Measurements from ENCODE around the gene EFCAB8. TPM values are rescaled to one million over a fixed set of nuclear protein-coding genes. Genes with fewer than 3 reads are reported as not detected.

Gene EFCAB8
- total RNA-seq, 1 donor from 2014 or later = not detected

DNA sequence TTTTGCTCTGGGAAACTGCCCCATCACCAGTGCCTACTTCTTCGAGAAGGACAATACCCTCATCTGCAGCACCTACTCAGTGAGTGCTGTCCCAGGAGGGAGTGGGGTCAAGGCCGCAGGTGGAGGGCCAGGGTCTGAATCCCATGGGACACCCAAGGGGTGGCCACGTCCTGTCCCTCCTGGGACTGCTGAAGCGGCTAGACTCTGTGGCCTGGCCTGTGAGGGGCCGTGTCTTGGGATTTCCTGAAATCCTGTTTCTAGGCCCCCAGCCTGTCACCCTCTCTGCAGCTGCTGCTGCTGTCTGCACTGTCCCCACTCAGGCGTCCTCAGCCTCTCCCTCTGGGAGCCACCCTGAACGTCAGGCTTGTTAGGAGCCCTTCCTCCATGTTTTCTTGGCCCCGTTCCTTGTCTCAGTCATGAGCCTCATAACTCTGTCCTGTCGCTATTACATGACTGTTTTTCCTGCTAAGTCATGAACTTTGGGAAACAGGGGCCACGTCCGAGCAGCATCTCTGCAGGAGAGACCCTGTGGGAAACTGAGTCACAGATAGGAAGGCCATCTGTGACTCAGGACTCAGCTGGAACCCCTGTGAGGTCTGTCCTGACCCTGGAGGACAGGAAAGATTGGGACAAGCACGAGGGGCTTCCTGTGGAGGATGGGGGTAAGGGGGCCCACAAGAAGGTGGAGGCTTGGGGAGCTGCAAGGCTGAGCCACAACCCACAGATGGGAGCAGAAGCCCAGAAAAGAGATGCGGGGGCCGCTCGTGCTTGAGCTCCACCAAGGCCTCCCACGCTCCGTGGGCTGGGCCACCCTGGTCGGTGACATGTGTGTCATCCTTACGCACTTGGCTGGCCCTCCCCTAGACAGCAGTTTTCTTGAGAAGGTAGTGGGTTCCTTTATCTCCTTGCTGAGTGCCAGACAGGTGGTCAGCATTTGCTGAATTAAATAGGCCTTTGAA lies 49.9 kb downstream of the EFCAB8 start:
- DNase-seq (ENCODE audit: low read depth) = no peak

DNA sequence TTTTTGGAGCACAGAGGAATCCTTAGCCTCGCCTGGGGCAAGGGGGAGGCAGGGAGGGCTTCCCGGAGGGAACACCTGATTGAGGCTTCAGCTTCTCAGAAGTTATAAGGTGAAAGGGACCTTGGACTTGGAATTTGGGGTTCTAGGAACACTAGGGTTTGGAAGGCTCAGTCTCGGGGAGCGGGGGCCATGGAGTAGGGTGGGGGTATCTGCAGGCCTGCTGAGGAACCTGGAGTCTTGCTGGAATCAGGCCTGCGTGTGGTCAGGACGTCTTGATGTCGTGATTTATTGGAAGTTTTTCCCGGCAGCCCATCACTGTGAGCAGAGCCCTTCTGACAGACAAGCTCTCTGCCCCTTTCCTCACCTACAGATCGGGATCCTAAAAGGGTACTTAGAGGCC lies 50.7 kb downstream of the EFCAB8 start:
- no peak for DNase-seq (ENCODE audit: low read depth)

DNA sequence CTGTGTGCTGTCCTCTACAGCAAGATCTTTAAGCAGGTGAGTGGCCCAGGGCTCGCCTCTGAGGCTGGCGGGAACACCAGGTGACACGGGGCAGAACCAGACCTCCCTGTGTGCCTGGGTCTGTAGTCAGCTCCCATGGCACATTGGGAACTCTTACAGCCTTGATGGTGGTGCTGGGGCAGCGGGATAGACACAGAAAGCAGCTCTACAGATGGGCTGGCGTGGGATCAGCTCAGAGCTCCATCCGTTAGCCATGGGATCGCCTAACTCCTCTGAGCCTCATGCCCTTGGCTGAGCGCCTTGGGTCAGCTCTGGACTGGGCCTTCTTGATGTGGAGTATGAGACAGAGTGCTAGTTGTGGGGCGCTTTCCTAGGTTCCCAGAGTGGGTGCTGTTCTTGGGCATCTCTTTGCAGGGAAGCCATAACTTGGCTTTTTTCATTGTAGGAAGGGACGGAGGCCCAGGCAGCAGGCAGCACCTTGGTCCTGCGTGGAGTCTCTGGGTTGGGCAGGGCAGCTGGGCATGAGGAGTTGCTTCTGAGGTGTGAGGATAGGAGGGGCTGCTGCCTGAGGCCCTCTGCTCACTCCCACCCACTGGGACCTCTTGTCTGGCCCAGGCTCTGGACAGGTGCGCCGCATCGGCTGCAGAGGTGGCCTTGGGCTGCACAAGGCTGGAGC lies 51.3 kb downstream of the EFCAB8 start:
- no peak for DNase-seq (ENCODE audit: low read depth)

DNA sequence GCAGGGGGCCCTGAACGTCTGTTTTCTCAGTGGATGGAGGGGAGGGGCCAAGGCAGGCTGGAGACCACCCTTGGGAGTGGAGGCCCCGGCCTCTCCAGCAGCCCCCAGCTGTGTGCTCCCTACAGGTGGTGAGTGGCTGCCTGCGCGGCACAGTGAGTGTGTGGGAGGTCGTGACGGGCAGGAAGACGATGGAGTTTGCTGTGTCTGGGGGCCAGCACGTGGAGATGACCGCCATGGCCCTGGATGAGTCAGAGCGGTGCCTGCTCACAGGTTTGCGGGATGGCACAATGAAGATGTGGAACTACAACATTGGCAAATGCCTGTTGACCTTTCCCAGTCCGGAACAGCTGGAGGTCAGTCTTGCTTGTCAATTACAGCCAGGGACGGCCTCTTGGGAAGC lies 52.6 kb downstream of the EFCAB8 start:
- no peak for DNase-seq (ENCODE audit: low read depth)

DNA sequence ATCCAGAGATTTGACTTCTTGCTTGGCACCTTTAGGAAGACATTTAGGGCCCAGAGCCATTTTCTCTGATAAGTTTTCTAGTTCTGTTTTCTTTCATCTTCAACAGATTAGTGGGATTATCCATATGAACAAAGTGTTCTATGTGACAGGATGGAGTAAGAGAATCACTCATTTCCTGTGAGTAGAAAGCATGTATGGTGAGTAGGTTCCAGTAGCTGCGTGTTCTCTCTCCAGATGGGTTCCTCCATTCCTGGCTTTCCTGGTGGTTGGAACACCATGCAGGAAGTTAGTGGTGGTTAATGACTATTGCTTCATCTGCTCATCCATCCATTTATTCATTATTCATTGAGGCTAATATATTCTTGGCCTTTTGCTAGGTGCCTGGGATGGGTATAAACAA lies 54.0 kb downstream of the EFCAB8 start:
- DNase-seq (ENCODE audit: low read depth) = no peak

DNA sequence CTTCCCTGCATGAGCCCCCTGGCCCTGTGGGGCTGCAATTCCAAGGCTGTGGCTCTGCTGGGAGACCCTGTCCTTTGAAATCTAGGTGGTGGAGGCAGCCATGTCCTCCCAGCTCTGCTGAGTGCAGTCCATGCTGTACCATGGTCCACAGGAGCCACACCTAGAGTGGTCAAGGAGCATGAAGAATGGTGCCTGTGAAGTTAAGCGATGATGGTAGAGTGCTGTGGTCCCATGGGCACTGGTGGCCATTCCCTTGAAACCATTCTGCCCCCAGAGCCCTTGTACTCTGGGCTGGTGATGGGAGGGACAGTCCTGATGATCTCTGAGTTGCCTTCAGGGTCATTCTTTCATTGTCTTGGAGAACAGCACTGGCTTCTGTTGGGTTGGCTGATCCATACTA lies 55.3 kb downstream of the EFCAB8 start:
- DNase-seq (ENCODE audit: low read depth) = no peak

DNA sequence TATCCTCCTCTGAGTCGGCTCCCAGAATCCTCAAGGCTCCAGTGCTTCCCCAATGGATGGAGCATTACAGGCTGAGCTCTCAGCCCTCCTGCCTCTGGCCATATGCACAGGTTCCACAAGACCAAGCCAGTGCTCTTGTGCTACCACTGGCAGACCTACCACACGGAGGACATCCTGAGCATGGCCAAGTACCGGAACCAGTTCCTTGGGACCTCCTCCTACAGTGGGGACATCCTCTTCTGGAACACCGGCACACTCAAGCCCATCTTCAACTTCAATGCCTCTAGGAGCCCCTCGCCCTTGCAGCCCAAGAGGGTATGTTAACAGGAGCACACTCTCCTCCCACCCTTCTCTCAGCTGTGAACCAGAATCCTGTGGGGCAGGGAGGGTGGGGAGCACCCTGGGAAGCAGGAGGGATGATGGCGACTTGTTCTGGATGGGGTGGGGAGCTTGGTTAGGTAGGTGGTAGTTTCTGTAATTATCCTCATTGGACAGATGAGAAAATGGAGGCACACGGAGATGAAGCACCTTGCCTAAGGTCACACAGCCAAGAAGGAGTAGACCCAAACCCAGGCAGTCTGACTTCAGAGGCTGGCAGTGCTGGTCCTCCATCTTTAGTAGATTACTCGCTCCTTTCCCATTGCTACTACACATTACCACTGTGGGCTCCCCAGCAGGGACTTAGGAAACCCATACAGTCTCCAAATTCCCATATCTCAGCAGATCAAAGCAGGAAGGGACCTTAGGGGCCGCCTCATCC lies 58.6 kb downstream of the EFCAB8 start:
- no peak for DNase-seq (ENCODE audit: low read depth)

DNA sequence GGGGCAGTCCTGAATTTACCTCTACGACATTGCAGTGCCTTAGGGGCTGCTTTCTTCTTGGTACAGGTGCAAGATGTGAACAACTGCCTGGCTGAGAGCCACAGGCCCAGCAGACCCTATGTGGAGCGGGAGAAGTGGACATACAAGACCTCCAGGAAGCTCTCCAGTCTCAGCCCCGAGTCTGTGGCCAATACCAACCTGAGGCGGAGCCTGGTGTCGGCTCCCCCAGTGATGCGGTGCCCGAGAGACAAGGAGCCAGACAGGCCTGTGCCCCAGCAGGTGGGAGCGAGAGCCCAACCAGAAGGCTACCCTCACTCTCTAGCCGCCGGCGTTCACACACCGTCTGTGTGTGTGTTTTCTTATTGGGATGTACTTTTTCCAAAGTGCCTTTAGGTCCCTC lies 59.6 kb downstream of the EFCAB8 start:
- no peak for DNase-seq (ENCODE audit: low read depth)

DNA sequence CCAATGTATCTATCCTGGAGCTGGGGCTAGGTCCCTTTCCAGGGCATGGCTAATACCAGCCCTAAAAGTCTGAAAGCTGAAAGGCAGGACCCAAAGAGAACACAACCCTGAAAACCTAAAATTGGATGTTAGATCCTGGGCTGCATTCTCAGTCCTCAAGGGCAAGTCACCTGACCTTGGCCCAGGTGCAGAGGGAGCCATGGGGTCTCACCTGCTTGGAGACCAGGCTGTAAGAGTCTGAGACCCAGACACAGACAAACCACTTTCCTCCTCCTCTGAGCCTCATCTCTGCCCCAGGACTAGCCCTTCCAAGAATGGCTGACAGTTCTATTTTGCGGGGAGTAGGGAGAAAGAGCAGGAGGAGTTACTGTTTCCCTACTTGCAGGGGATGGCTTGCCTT lies 60.0 kb downstream of the EFCAB8 start:
- no peak for DNase-seq (ENCODE audit: low read depth)

DNA sequence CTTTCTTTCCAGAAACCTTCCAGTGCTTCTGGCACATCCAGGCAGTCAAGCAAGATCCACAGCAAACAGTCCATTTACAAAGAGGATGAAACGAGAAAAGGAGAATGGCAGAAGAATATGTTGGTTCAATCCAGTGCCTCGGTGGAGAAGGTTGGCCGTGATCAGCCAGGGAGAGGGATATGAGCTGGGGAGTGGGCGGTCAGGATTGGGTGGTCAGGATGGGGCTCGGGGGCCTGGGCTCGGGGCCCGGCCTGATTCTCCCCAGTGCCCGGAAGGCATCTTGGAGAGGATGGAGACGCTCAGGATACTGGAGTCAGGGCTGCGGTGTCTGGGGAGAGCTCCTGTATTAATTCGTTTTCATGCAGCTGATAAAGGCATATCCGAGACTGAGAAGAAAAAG lies 61.3 kb downstream of the EFCAB8 start:
- no peak for DNase-seq (ENCODE audit: low read depth)

DNA sequence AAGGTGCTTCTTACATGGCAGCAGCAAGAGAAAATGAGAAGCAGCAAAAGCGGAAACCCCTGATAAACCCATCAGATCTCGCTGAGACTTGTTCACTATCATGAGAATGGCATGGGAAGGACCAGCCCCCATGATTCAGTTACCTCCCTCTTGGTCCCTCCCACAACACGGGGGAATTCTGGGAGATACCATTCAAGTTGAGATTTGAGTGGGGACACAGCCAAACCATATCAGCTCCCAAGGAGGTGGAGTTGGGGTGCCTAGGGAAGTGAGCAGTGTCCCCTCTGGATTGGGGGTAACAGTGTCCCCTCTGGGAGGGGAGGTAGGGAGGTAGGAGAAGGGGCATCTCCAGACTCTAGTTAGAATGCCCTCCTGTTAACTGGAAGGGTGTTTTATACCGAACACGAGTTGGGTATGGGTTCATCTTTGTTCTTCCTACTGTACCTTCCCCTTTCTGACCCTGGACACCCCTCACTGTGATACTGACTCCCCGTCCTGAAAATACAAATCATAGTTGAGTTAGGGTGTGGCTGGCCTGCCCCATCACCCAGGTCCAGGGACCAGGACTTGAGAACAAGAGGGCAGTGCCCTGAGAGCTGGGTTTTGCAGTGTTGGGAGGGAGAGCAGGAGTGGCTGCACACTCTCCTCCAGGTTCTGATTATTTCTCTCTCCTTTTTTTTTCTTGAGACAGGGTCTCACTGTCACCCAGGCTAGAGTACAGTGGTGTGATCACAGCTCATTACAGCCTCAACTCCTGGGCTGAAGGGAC lies 62.0 kb downstream of the EFCAB8 start:
- DNase-seq (ENCODE audit: low read depth) = no peak

DNA sequence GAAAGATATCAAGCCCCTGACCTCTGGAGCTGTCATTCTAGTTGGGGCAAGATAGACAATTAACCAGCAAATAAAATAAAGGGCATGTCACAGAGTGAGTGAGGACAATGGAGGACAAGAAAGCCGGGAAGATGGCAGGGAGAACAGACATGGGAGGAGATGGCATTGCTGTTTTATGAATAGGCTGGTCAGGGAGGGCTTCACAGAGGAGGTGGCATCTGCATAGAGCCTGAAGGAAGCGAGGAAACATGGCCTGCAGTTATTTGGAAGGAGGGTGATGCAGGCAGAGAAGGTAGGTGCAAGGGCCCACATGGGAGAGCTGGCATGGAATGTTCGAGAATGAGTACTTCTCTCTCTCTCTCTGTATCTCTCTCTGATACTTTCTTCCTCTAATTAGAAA lies 63.7 kb downstream of the EFCAB8 start:
- DNase-seq (ENCODE audit: low read depth) = no peak

DNA sequence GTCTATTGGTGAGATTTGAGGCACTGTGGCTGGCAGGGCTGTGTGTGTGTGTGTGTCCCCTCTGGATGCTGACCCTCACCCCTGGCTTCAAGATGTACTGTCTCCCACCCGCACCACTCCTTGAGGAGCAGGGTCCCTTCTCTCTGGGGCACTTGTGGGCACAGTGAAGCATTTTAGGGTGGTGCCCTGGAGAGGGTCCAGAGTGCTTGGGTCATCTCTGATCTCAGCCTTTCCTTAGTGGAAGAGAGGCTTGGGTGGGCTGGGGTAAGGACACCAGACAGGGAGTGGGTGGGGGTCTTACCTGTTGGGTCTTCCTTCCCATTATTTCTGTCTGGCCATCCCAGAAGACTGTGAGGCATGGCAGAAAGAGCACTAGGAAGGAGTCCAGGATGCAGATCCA lies 66.1 kb downstream of the EFCAB8 start:
- no peak for DNase-seq (ENCODE audit: low read depth)

DNA sequence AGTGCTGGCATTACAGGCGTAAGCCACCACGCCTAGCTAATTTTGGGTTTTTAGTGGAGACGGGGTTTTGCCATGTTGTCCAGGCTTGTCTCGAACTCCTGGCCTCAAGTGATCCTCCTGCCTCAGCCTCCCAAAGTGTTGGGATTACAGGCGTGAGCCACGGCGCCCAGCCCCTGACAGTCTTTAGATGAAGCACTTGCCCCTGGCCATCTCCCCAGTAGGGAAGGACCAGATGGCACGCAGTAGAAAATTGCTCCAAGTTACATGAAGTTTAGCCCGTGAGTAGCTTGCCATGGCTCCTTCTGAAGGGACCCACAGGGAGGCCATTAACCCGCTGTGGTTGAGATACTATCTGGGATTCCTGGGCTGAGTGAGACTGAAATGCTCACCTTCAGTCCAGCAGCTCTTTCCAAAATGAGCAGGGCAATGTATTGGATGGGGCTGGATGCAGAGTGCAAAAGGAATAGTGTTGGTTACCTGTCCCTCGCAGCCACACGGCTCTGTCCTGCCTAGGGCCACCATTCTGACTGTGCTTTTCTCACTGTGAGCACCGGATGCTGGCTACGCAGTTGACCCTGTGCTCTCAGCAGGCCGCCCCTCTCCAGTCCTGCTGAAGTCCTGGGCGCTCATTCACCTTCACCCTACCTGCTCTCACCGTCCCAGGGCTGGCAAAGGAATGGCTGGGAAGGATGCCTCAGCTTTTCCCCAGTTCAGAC lies 66.9 kb downstream of the EFCAB8 start:
- no peak for DNase-seq (ENCODE audit: low read depth)

DNA sequence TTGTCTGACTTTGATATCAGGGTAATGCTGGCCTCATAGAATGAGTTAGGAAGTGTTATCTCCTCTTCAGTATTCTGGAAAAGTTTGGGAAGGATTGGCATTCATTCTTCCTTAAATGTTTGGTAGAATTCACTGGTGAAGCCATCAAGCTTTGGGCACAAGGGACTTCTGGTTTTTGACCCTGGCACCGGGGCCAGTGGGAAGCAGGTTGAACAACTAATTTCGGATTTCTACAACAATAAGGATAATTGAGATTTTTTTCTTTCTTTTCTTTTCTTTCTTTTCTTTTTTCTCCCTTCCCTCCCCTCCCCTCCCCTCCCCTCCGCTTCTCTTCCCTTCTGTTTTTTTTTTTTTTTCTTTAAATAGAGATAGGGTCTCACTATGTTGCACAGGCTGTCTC lies 70.4 kb downstream of the EFCAB8 start:
- DNase-seq (ENCODE audit: low read depth) = no peak

DNA sequence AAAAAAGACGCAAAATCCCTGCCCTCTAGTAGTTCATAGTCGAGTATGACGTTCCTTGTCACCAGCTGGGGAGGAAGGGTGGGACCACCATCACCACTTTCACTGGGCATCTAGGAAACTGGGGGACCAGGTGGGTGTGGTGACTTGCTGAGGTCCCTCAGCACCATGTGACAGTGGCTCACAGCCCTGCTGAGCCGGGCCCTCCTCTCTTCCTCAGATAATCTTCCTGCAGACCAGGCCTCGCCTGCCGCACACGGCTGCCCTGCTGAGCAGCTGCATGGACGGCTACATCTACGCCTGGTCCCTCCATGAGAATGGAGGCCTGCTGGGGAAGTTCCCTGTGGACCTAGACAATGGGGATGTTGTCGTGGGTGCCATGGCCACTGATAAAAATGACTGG lies 71.5 kb downstream of the EFCAB8 start:
- no peak for DNase-seq (ENCODE audit: low read depth)

DNA sequence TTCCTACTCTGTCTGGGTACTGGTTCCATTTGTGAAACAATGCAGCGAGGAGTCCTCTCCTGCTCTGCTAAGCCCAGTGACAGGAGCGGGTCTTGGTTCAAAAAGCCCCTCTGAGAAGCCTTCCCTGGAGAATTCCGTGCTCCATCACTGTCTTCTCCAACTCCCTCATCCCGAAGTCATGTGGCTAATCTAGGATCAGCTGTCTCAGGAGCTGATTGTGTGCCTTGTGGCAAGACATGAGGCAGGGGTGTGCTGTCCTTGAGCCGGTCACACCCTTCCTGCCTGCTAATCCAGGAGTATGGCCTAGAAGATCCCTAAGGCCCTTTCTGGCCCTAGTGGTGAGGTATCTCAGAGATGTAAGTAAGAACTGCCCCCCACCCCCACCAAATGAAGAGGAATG lies 72.0 kb downstream of the EFCAB8 start:
- DNase-seq (ENCODE audit: low read depth) = no peak

DNA sequence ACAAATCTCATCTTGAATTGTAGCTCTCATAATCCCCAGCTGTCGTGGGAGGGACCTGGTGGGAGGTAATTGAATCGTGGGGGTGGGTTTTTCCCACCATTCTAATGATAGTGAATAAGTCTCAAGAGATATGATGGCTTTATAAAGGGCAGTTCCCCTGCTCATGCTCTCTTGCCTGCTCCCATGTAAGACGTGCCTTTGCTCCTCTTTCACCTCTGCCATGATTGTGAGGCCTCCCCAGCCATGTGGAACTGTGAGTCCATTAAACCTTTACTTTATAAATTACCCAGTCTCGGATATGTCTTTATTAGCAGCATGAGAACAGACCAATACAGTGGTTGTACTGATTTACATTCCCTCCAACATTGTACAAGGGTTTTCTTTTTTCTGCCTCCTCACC lies 75.9 kb downstream of the EFCAB8 start:
- DNase-seq (ENCODE audit: low read depth) = no peak

DNA sequence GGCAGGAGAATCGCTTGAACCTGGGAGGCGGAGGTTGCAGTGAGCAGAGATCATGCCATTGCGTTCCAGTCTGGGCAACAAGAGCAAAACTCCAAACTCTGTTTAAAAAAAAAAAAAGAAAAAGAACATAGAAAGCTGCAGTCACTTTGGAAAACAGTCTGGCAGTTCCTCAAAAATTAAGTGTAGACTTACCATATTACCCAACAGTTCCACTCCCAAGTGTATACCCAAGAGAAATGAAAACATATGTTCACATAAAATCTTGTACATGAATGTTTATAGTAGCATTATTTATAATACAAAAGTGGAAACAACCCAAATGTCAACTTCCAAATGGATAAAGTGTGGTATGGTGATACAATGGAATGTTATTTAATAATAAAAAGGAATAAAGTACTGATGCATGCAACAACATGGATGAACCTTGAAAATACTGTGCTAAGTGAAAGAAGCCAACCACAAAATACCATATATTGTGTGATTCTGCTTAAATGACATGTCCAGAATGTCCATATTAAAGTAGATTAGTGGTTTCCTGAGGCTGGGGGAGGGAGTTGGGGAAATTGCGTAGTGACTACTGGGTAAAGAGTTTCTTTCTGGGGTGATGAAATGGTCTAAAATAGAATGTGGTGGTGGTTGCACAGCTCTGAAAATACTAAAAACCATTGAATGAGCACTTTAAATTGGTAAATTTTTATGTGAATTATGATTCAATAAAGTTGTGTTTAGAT lies 82.6 kb downstream of the EFCAB8 start:
- no peak for DNase-seq (ENCODE audit: low read depth)

DNA sequence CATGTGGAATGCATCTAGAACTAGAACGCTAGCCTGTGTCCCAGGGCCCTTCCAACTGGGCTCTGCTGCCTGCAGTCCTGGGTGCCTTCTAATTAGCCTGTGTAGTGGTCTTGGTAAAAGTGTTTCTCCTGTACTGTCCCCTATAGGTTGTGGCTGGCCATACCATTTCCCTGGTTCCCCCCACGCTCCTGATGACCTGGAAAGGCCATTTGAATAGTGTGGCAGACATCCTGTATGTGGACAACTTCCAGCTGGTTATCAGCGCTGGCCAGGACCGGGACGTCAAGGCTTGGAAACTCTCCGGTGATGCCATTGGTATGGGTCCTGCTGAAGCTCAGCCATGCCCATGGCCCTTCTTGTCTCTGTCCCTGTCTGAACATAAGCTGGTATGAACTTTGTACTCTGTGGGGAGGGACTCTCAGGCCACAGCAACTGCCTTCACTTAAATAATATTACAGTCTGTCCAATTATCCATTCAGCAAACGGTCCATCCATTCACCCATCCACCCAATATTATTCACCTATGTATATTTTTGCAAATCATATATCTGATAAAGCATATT lies 84.8 kb downstream of the EFCAB8 start:
- no peak for DNase-seq (ENCODE audit: low read depth)

Data from myocyte (in vitro differentiated cells).